SKM-1 (cell line): Measurements from ENCODE around the gene TCFL5.

ENCODE experiments used
- DNase-seq: peaks from one replicate; lab custom pipeline; 2025; ENCODE audit not compliant: unreplicated experiment; lab: John Stamatoyannopoulos, UW

The TCFL5 gene

DNA sequence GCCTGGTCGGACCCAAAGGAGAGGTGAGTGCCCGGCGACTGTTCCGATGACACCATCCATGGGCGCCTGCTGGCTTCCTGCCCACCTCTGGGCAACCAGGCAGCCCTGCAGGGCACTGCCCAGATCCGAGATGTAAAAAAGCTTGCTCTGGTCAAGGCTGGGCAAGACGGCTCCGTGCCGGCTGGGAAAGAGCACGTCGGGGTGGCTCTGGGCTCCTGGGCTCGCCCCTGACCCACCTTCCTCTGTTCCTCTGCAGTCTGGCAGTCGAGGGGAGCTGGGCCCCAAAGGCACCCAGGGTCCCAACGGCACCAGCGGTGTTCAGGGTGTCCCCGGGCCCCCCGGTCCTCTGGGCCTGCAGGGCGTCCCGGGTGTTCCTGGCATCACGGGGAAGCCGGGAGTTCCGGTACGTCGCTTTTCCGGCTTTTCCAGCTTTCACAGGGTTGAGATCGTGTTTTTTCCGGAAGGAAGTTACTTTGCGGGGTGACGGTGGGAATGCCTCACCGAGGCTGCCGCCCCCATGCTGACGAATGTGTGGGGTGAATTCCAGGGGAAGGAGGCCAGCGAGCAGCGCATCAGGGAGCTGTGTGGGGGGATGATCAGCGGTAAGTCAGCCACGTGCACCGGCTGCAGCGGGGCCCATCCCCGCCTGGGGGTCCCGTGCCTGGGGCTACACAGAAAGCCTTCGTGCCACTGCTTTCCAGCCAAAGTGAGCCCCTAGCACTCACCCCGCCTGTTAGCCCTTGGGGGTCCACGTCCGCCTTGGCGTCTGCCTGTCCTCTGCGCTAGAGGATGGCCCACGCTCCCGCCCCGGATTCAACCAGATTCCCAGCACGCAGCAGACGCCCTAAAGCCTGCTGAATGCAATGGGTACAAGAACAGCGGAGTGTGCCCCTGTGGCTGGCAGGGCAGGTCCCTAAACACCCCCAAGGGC, 25.4 kb downstream of the TCFL5 start:
- no peak for DNase-seq

DNA sequence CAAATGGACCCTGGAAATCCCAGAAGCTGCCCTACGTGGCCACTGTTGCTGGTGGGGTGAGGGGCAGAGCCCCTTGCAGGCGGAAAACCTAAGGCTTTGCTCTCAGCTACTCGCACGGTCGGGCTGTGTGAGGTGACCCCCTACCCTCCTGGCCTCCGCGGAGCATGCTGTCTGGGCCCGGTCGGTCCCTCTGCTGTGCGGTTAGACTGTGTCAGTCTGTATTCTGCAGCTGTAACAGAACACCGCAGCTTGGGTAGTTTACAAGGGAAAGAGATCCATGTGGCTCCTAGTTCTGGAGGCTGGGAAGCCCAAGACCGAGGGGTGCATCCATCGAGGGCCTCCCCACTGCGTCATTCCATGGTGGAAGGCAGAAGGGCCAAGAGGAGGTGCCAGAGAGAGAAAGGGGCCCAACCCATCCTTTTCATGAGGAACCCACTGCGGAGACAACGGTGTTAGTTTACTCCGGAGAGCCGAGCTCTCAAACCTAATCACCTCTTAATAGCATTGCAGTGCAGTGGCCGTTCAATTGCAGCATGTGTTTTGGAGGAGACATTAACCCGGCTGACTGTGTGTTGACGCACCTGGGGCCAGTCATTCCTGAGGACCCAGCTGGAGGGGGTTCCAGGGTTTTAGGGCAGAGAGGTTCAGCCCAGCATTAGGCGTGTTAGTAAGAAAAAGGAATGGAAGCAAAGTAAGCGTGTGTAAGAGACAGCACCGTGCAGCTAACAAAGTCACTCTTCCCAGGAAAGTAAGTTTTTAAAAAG, 26.5 kb downstream of the TCFL5 start:
- no peak for DNase-seq

- peak; percentile 95 for DNase-seq
Measured at GRCh38 chr20:62832951-62833391, 28.7 kb downstream of the TCFL5 start.

- DNase-seq = peak; percentile 95
Measured at GRCh38 chr20:62832212-62832922, 29.3 kb downstream of the TCFL5 start.

DNA sequence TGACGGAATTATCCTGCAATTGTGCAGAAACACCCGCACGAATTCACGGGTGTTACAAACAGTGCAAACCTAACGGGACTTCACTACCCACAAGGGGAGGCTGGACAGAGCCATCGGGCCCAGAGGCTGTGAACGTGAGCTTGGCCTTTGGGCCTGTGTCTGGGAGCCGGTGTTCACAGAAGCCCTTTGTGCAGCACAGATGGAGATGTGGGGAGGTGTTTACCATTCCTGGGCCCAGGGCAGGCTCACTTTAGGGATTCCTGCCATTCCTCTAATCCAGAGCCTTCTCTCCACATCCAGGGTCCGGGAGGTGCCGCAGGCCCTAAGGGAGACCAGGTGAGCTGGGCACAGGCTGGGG, 29.8 kb downstream of the TCFL5 start:
- DNase-seq = no peak

GRCh38 chr20:62831361-62831788, 30.2 kb downstream of the TCFL5 start:
- DNase-seq = no peak

DNA sequence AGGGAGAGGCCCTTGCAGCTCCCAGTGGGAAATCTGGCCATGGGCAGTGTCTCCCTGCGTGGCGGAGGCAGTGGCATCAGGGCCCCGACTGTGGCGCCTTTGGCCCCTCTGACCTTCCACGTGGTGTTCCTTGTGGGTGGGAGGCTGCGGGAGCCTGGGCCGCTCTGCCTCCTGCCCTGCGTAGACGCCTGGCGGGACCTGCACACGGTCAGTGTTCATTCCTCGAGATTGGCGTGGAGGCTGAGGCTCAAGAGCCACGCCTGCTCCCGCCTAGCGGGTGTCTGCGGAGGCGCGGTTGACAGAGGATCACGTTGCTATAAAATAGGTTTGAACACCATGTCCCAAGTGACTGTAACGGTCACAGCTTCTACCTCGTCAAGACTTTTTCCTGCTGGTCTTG, 30.8 kb downstream of the TCFL5 start:
- DNase-seq = no peak

DNA sequence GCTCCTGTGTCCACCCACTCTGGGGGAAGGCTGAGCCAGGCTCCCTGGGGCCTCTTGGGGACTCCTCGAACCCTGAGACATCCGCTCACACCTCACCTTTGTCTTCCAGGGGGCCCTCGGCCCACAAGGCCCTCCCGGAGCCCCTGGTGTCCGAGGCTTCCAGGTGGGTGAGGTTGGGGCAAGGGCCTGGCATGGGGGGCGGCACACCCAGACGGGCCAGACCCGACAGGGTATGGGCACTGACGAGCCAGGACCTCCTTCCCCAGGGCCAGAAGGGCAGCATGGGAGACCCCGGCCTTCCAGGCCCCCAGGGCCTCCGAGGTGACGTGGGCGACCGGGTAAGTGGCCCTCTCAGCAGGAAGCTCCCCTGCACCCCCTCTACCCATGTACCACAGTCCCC, 31.4 kb downstream of the TCFL5 start:
- no peak for DNase-seq

DNA sequence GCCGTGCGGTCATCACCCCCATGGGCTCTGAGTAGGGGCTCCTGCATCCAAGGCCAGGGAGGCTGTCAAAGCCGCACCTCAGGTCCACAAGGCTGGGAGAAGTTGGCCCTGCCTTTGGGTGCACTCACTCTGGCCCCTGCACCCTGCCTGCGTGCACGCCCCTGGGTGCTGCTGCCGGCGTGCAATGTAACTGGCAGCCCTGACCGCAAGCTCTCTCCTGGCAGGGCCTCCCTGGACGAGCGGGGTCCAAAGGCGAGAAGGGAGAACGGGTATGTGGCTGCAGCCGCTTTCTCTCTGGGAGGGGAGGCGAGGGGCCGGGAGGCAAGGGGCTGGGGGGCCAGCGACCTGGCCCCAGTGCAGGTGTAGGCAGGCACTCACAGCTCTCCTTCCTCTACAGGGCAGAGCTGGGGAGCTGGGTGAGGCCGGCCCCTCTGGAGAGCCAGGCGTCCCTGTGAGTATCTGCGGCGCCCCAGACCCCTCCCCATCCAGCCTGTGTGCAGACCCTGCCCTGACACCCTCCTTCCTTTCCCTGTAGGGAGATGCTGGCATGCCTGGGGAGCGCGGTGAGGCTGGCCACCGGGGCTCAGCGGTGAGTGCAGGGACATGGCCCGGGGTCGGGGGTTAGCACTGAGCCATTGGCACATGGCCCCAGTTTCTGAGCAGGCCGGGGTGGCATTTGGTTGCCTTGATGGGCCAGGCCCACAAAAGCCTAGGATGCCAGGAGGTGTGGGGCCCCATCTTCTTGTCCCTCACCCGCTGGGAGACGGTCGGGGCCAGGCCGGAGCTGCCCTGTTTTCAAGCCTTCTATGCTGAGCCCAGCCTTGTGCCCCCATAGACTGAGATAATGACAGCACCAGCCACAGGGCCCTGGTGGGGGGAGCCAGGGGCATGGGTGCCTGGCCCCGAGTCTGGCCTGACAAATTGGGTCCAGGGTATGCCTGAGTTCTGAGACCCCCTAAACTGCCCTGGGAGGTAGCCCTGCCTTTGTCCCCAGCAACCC, 32.1 kb downstream of the TCFL5 start:
- DNase-seq = no peak

GRCh38 chr20:62828511-62829230, 33.0 kb downstream of the TCFL5 start:
- DNase-seq = no peak

GRCh38 chr20:62828051-62828450, 33.6 kb downstream of the TCFL5 start:
- no peak for DNase-seq

DNA sequence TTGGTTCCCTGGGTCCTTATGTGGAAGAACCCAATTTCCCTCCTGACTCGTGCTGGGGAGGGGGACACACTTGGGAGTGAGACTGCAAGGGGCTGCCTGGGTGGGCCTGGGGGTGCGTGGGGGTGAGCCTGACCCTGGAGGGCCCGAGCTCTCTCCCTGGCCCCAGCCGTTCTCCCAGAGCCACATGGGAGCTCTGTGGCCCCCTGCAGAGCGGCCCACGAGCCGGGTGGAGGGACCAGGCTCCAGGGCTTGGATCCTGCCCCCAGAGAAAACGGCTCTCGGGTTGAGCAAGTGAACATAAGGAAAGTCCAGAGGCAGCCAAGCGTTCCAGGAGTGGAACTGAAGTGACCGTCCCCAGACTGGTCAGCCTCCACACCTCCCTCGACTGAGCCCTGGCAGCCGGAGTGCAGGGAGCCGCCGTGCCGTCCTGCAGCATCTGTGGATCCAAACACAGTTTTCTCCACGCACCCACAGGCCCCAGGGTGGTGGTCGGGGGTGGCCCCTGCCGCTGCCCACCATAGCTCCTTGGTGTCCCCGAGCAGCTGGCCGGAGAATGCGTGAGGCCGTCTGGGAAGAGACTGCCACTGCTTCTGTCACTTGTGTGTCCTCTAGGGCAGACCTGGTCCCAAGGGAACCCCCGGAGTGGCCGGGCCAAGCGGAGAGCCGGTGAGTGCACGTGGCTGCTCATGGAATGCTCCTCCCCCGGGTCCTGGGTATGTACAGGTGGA, 34.1 kb downstream of the TCFL5 start:
- no peak for DNase-seq

DNA sequence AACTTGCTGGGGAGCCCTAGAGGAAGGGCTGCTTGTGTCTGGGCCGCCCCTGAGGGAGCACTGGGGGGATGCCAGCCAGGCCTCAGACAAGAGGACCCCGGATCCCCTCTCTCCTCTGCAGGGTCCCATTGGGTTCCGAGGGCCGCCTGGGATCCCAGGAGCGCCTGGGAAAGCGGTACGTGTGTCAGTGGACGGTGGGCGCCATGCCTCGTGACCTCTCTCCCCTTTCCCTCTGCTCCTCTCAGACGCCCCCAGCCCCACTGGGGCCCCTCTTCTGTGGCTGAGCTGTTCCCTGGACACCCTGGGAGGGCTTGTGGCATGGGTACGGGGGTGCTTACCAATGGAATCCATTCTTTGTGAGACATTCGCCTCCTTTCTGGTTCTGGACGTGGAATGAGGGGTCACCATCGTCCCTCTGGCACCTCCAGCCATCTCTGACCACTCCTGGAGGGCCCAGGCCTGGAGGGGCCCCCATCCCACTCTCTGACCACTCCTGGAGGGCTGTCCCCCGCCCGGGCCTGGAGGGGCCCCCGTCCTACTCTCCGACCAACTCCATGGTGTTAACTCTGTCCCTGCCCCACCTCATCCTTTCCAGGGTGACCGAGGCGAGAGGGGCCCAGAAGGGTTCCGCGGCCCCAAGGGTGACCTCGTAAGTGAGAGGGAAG, 34.8 kb downstream of the TCFL5 start:
- no peak for DNase-seq

DNA sequence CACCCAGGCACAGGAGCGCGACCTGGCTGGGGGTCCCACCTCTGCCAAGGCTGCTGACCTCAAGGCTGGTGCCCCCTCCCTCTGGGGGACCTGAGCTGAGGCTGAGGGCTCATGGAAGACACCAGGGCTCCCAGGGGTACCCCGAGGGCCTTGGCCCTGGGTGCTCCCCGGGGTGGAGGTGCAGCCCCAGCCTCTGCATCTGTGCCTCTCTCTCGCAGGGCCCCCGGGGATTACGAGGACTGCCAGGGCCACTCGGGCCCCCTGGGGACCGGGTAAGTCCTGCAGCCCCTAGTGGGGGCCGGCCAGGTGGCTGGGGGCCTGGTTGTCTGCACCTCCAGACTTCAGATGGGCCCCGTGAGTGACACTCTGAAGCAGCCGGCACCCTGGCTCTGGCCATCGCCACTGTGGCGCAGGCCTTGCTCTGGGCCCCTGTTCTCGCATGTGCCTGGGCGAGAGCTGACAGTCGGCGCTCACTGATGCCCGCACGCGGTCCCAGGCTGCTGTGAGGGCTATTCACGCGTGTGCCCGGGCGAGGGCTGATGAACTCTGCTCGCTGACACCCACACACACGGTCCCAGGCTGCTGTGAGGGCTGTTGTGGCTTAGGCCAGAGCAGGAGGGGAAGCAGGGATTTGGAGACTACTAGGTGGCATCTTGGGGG, 35.5 kb downstream of the TCFL5 start:
- DNase-seq = no peak

- DNase-seq = no peak
Measured at GRCh38 chr20:62825333-62825985, 36.2 kb downstream of the TCFL5 start.

DNA sequence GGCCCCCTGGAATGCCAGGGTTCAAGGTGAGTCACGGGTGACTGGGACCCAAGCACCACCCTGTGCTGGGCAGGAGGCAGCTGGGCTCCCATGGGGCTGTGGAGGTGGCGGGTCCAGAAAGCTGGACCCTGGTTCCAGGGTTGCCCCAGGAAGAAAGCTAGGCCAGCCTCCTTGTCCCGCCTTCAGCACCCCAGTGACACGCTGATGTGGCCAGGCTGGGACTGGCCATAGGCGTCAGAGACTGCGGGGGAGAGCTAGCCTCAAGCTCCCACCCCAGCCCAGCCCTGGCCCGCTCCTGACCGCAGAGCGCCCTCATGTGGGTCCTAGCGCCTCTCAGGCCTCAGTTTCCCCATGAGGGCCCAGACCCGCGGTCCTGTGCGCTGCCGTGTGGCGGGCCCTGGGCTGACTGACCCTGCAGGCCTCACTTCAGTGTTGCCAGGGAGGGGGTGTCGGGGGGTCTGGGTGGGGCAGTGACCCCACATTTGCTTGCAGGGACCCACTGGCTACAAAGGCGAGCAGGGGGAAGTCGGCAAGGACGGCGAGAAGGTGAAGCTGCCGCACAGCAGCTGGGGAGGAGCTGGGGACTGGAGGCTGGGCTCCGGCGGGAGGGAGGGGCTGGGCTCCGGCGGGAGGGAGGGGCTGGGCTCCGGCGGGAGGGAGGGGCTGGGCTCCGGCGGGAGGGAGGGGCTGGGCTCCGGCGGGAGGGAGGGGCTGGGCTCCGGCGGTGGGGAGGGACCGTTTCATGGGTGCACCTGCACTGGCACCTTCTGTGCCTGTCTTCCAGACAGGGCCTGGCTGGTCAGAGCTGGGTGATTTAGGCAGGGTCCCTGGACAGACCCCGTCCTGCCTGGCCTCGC, 36.9 kb downstream of the TCFL5 start:
- peak; percentile 63 for DNase-seq
